CD4-positive, alpha-beta memory T cell (primary cell): ENCODE results near the gene MARCO. TPM values are rescaled to one million over a fixed set of nuclear protein-coding genes. Genes with fewer than 3 reads are reported as not detected.

Experiments used
- CTCF ChIA-PET: fragments of 350-600 bp; sonication (Branson Sonifier 250); formaldehyde crosslinking; loops from one replicate; lab custom pipeline; 2021; ENCODE audit warnings: inconsistent platforms; ENCODE audit not compliant: partially characterized antibody; lab: Charles Lee
- POLR2A ChIA-PET: fragments of 350-600 bp; sonication (Branson Sonifier 250); formaldehyde crosslinking; loops from one replicate; lab custom pipeline; 2021; ENCODE audit not compliant: partially characterized antibody; lab: Charles Lee
- DNase-seq, 5 donors: peaks; one replicate each; pipeline versions ENCODE4 v3.0.0 to v3.0.0-alpha.2; 2020 to 2022; ENCODE audit warnings: mixed read lengths in 1 of 5
- H3K27ac ChIP-seq: one replicate; pipeline ENCODE4 v1.7.0; 2013; ENCODE audit warnings: low read depth, low read length
- H3K27me3 ChIP-seq: 2 replicates; pipeline ENCODE4 v1.7.0; 2013; ENCODE audit warnings: mild to moderate bottlenecking, low read length, moderate library complexity; ENCODE audit not compliant: insufficient read depth
- H3K36me3 ChIP-seq: 2 replicates; pipeline ENCODE4 v1.7.0; 2013; ENCODE audit warnings: mild to moderate bottlenecking, low read length, moderate library complexity; ENCODE audit not compliant: insufficient read depth
- H3K4me1 ChIP-seq: 2 replicates; pipeline ENCODE4 v1.7.0; 2013; ENCODE audit warnings: mild to moderate bottlenecking, low read length, moderate library complexity; ENCODE audit not compliant: insufficient read depth
- H3K4me3 ChIP-seq, 2 donors: one replicate each; pipeline ENCODE4 v1.7.0; 2013; ENCODE audit warnings: low read length in 2 of 2, mild to moderate bottlenecking in 1 of 2
- H3K9me3 ChIP-seq, 2 donors: one replicate each; pipeline ENCODE4 v1.7.0; 2013; ENCODE audit warnings: low read length in 2 of 2, control low read depth in 1 of 2; ENCODE audit not compliant: control insufficient read depth in 1 of 2
- H3K27ac Mint-ChIP-seq, 7 donors: one replicate each; pipeline ENCODE4 v1.8.0; 2020 to 2021; ENCODE audit warnings: mixed read lengths in 7 of 7, mild to moderate bottlenecking in 6 of 7, inconsistent platforms in 3 of 7, moderate library complexity in 3 of 7
- H3K27me3 Mint-ChIP-seq, 2 donors: one replicate each; pipeline ENCODE4 v1.8.0; 2020 to 2021; ENCODE audit warnings: mixed read lengths in 2 of 2
- H3K36me3 Mint-ChIP-seq, 2 donors: one replicate each; pipeline ENCODE4 v1.8.0; 2020 to 2021; ENCODE audit warnings: mixed read lengths in 2 of 2, inconsistent platforms in 1 of 2, mild to moderate bottlenecking in 1 of 2
- H3K4me1 Mint-ChIP-seq, 4 donors: one replicate each; pipeline ENCODE4 v1.8.0; 2020 to 2021; ENCODE audit warnings: mixed read lengths in 4 of 4, mild to moderate bottlenecking in 1 of 4
- H3K4me3 Mint-ChIP-seq, 8 donors: one replicate each; pipeline ENCODE4 v1.8.0; 2020 to 2021; ENCODE audit warnings: mixed read lengths in 8 of 8, mild to moderate bottlenecking in 7 of 8, moderate library complexity in 6 of 8, inconsistent platforms in 3 of 8
- H3K9me3 Mint-ChIP-seq, 8 donors: one replicate each; pipeline ENCODE4 v1.8.0; 2020 to 2021; ENCODE audit warnings: mixed read lengths in 8 of 8, mild to moderate bottlenecking in 5 of 8, inconsistent platforms in 3 of 8, moderate library complexity in 1 of 8
- intact Hi-C: fragments of 100-400 bp; cut with micrococcal nuclease; formaldehyde crosslinking; loops from one replicate; pipeline ENCODE4 v1.15.1; 2023
- polyA plus RNA-seq, 2 donors: library from polyadenylated mRNA; unstranded; fragments of 300-500 nt; fragmentation: Illumina TruSeq; gene quantifications; one replicate each; pipeline ENCODE4 v1.2.3, GENCODE V29; 2021
- total RNA-seq, 2 experiments: library from RNA; stranded (reverse); gene quantifications; one replicate each; pipeline ENCODE4 v1.2.3, GENCODE V29; 2021

The MARCO gene
- total and polyA plus RNA-seq, 4 experiments from 2014 or later = 0.17 TPM; not detected in 3

DNA sequence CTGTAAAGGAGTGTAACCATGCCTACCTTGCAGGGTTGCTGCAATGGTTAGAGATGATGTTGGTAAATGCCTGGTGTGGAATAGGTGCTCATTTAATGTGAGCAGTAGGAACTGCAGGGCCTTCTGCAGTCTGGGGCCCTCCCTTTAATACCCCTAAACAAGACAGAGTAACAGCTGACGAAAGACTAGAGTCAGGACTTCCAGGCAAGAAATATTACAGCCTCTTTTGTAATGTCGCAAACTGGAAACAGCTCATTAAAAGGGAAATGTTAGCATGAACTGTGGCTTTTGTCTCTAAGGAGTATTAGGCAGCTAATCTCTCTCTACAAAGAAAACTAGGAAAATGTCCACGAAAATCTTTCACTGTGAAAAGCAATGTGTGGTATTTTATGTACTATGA, 26.0 kb downstream of the MARCO start:
- CTCF ChIA-PET = interaction anchor here (1.3 kb wide), 1 partner anchor 9 kb away, joined by 3 read pairs; no protein-coding TSS in a partner anchor
- Mint-ChIP-seq H3K9me3 (peaks cover 0 to 4% (median 0%) of the 10 kb centered on the region in 8 donors), H3K4me1 (no peaks in the 10 kb centered on the region), H3K27me3 (peaks cover 2 to 3% of the 10 kb centered on the region in 2 donors), H3K36me3 (no peaks in the 10 kb centered on the region), H3K27ac (no peak overlapping the region), H3K4me3 (no peak overlapping the region)
- Histone ChIP-seq H3K27me3 (no peaks in the 10 kb centered on the region), H3K36me3 (no peaks in the 10 kb centered on the region), H3K9me3 (no peaks in the 10 kb centered on the region), H3K4me1 (no peaks in the 10 kb centered on the region), H3K4me3 (no peak overlapping the region), H3K27ac (no peak overlapping the region)
- intact Hi-C loops = no loop called here
- no peak for DNase-seq
- POLR2A ChIA-PET = no interaction called here

DNA sequence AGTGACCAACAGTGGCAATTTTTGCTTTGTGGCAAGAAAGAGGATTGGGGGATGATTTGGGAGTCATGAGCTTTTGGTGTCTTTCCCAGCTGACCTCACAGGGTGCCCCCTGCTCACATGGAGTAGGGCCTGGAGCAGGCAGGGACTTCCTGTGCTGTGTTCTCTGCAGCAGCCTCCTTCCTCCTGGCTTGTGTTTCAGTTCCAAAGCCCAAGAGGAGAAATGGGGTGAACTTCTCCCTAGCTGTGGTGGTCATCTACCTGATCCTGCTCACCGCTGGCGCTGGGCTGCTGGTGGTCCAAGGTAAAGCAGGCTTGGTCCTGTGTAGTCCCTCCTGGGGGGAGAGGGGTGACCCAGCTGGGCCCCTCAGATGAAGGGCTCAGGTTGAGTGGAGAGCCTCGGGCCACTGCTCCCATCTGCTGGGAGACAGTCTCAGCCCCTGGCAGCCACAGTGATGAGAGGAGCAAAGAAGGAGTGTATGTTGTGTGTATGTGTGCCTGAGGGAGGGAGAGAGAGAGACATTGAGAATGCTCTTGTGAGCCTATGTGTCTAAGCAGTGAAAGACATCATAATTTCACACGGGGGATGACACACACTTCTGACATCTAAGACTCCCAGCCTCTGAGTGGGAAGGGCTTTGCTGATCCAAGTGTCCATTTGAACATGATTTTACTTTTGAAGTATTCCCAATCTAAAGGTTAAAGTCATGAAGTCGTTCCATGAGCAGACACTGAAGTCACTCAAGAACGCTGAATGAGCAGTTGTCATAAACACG, 27.2 kb downstream of the MARCO start:
- peaks cover 2 to 3% of the 10 kb centered on the region in 2 donors for H3K27me3 Mint-ChIP-seq
- no peaks in the 10 kb centered on the region for H3K36me3 ChIP-seq
- H3K27ac ChIP-seq = no peak overlapping the region
- no peak overlapping the region for H3K4me3 ChIP-seq
- H3K27ac Mint-ChIP-seq = no peak overlapping the region
- POLR2A ChIA-PET = no interaction called here
- intact Hi-C loops = no loop called here
- CTCF ChIA-PET = no interaction called here
- H3K27me3 ChIP-seq = no peaks in the 10 kb centered on the region
- H3K4me1 Mint-ChIP-seq = no peaks in the 10 kb centered on the region
- H3K9me3 ChIP-seq = no peaks in the 10 kb centered on the region
- peaks cover 0 to 4% (median 0%) of the 10 kb centered on the region in 8 donors for H3K9me3 Mint-ChIP-seq
- H3K4me1 ChIP-seq = no peaks in the 10 kb centered on the region
- H3K36me3 Mint-ChIP-seq = no peaks in the 10 kb centered on the region
- no peak overlapping the region for H3K4me3 Mint-ChIP-seq
- no peak for DNase-seq

DNA sequence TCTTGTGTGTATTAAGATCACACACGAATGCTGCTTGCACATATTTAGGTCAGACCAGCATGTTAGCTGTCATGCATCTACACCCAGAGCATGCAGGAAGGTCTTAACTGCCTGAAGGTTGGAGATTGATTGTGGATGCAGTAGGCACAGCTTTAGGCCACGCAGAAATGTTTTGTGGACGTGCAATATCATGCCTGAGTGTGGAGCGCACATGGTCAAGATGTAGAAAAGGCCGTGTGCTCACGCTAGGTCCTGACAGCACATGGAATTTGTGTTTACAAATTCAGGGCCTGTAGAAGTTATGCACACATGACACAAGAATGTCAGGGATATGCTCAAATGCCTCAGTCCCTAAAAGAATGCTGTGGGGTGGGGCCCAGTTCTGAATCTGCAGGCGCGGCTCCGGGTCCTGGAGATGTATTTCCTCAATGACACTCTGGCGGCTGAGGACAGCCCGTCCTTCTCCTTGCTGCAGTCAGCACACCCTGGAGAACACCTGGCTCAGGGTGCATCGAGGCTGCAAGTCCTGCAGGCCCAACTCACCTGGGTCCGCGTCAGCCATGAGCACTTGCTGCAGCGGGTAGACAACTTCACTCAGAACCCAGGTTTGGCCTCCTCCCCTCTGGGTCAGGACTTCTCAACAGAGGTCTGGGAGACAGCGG, 27.9 kb downstream of the MARCO start:
- Histone ChIP-seq H3K36me3 (no peaks in the 10 kb centered on the region), H3K27me3 (no peaks in the 10 kb centered on the region), H3K27ac (no peak overlapping the region), H3K9me3 (no peaks in the 10 kb centered on the region), H3K4me3 (no peak overlapping the region), H3K4me1 (no peaks in the 10 kb centered on the region)
- Mint-ChIP-seq H3K4me3 (no peak overlapping the region), H3K4me1 (no peaks in the 10 kb centered on the region), H3K9me3 (peaks cover 0 to 4% (median 0%) of the 10 kb centered on the region in 8 donors), H3K27me3 (peaks cover 2 to 3% of the 10 kb centered on the region in 2 donors), H3K27ac (no peak overlapping the region), H3K36me3 (no peaks in the 10 kb centered on the region)
- CTCF ChIA-PET = no interaction called here
- intact Hi-C loops = no loop called here
- POLR2A ChIA-PET = no interaction called here
- no peak for DNase-seq

DNA sequence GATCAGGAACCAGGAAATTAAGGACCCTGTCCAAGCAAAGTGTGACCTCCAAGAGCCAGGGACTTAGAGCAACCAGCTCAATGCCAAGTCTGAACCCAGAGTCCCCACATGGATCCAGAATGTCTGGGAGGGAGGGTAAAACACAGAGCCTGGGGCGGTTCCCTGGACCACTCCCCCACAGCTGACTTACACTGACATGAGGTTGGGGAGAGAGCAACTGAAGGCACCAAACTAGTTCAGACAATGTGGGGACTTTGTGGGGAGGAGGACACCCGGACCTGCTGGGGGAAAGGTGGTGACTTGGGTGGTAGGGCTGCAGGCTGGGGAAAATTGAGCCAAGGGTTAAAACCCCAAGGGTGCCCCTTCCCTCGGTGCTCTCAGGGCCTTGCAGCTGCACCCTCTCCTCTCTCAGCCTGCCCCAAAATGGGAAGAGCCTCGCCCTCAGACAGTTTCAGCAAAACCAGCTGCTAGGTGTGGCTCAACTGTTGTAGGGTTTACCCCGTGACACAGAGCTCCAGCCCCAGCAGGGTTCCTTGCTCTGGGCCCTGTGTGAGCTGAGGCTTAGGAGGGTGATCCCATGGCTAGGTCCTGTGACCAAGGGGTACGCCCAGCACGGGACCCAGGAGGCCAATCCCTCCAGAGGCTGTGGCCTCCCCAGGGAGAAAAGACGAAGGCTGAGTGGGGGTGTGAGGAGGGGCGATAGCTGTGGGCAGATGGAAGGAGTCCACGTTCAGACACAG, 28.6 kb downstream of the MARCO start:
- CTCF ChIA-PET = no interaction called here
- H3K4me3 ChIP-seq = no peak overlapping the region

DNA sequence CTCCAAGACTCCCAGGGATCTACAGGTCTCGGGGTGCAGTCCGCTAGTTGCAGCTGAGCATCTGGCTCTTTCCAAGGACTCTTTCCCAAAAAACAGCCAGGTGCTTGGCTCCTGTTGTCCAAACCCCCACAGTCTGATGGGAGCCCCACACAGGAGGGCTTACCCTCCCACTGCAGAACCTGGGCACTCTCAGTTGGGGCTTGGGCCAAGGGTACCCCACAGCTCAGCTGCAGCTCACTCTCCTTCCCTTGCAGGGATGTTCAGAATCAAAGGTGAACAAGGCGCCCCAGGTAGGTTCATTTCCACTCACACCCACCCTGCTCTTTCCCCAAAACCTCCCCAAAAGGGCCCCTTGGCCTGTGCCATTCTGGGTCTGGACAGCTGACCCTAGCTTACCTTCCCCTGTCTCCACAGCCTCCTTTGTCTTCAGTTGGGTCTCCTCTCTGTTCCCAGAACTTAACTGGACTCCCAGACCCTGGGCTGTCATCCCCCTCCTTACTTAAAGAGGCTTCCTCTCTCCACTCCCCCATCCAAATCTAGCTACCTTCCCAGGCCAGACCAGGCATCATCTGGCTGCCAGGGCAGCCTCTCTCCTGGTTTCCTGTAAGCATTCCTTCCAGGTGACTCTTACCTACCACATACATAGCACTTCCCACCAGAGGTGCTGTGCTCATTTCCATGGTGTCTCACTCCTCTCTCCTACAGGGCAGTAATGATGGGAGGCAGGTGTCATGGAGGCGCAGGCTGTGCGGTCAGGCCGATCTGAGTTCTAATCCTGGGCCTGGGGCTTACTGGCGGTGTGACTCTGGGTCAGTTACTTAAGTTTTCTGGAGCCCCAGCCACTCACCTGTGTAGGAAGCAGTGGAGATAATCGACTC, 29.5 kb downstream of the MARCO start:
- Histone ChIP-seq H3K27me3 (no peaks in the 10 kb centered on the region), H3K4me1 (no peaks in the 10 kb centered on the region), H3K4me3 (no peak overlapping the region), H3K36me3 (no peaks in the 10 kb centered on the region), H3K9me3 (no peaks in the 10 kb centered on the region), H3K27ac (no peak overlapping the region)
- POLR2A ChIA-PET = no interaction called here
- Mint-ChIP-seq H3K27me3 (peaks cover 2 to 3% of the 10 kb centered on the region in 2 donors), H3K27ac (no peak overlapping the region), H3K36me3 (no peaks in the 10 kb centered on the region), H3K4me3 (no peak overlapping the region), H3K9me3 (peaks cover 0 to 4% (median 0%) of the 10 kb centered on the region in 8 donors), H3K4me1 (no peaks in the 10 kb centered on the region)
- intact Hi-C loops = no loop called here
- DNase-seq = no peak
- CTCF ChIA-PET = no interaction called here

More for the DNA sequence above, 28.6 kb downstream of the MARCO start:
- Mint-ChIP-seq H3K36me3 (no peaks in the 10 kb centered on the region), H3K9me3 (peaks cover 0 to 4% (median 0%) of the 10 kb centered on the region in 8 donors), H3K4me1 (no peaks in the 10 kb centered on the region), H3K4me3 (no peak overlapping the region), H3K27me3 (peaks cover 2 to 3% of the 10 kb centered on the region in 2 donors), H3K27ac (no peak overlapping the region)
- Histone ChIP-seq H3K9me3 (no peaks in the 10 kb centered on the region), H3K27me3 (no peaks in the 10 kb centered on the region), H3K4me1 (no peaks in the 10 kb centered on the region), H3K36me3 (no peaks in the 10 kb centered on the region), H3K27ac (no peak overlapping the region)
- POLR2A ChIA-PET = no interaction called here
- intact Hi-C loops = no loop called here
- DNase-seq = no peak

DNA sequence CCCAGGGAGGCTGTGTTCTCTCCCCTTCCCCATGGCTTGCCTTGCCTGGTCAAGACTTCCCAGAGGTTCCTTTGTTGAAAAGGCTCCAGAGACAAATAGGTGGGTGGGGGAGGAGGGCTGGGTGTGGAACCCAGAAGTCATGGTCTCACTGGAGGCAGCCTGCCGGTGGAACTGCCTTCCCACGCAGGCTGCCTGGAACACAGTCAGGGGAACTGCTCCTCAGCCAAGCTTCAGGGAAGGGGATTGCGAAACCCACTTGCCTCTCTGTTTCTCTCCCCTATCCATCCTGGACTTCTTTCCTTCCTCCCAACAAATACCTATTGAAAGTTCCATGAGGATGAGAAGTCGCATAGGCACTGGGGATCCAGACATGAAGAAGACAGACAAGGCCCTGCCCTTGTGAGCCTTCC, 31.6 kb downstream of the MARCO start:
- ChIA-PET CTCF (no interaction called here), POLR2A (no interaction called here)
- H3K36me3 ChIP-seq = no peaks in the 10 kb centered on the region
- H3K9me3 ChIP-seq = no peaks in the 10 kb centered on the region
- H3K36me3 Mint-ChIP-seq = no peaks in the 10 kb centered on the region
- H3K4me3 ChIP-seq = no peak overlapping the region
- no peaks in the 10 kb centered on the region for H3K27me3 ChIP-seq
- no peak overlapping the region for H3K27ac ChIP-seq
- H3K4me1 Mint-ChIP-seq = no peaks in the 10 kb centered on the region
- peaks cover 2% of the 10 kb centered on the region in 2 donors for H3K27me3 Mint-ChIP-seq
- no peak for DNase-seq
- peaks cover 0 to 16% (median 1%) of the 10 kb centered on the region in 8 donors for H3K9me3 Mint-ChIP-seq
- H3K27ac Mint-ChIP-seq = no peak overlapping the region
- H3K4me3 Mint-ChIP-seq = no peak overlapping the region
- intact Hi-C loops = no loop called here
- no peaks in the 10 kb centered on the region for H3K4me1 ChIP-seq
